ENCODE data around the gene SLC5A5.

SLC5A5 gene

DNA sequence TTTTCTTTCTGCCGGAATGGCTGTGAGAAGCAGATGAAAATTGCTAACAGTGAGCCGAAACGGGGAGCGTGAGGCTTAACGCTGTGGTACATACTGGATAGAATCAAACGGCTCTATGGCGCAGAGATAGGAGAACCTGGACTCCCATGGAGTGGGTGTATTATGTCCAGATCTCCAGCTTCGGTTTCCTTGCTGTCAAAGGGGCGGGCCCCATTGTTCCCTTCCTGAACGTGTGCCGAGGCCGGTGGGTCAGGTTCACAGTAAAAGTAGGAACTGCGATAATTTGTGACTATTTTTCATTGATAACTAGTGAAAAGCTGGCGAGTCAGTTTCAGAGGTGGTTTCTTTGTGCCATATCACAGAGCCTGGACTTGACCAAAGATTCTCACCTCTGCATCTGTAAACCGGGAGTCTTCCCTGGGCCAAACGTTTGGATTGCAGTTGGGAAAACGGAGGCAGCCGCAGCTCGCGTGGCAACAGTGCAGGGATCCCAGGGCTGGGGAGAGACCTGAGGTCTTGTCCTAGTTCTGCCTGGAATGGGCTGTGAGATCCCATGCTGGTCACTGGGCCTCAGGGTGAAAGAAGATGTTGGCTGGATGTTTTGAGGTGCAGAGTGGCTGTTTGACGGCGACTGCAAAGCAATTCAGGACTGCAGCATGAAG lies 11.3 kb upstream of the SLC5A5 start:
- peaks cover 3% of the 10 kb centered on the region for H3K27me3 Mint-ChIP-seq
- H3K27ac Mint-ChIP-seq, result peak overlapping the region; percentile 96
- peaks cover 29% of the 10 kb centered on the region for H3K4me1 Mint-ChIP-seq (ENCODE audit: low read depth)
- H3K36me3 Mint-ChIP-seq (ENCODE audit: low read depth), result peaks cover 60% of the 10 kb centered on the region
- intact Hi-C loops (cut with micrococcal nuclease), result no loop called here
- H3K9me3 Mint-ChIP-seq, result no peaks in the 10 kb centered on the region
- peak overlapping the region; percentile 97 for H3K4me3 Mint-ChIP-seq

GRCh38 chr19:17860993-17861360 lies 10.8 kb upstream of the SLC5A5 start:
- Mint-ChIP-seq H3K4me1 (ENCODE audit: low read depth) (peaks cover 24% of the 10 kb centered on the region), H3K9me3 (no peaks in the 10 kb centered on the region), H3K4me3 (peak overlapping the region; percentile 97), H3K36me3 (ENCODE audit: low read depth) (peaks cover 62% of the 10 kb centered on the region), H3K27ac (peak overlapping the region; percentile 96), H3K27me3 (peaks cover 3% of the 10 kb centered on the region)
- intact Hi-C loops (cut with micrococcal nuclease), result no loop called here

- peaks cover 62% of the 10 kb centered on the region for H3K36me3 Mint-ChIP-seq (ENCODE audit: low read depth)
- peak overlapping the region; percentile 97 for H3K4me3 Mint-ChIP-seq
- peak overlapping the region; percentile 96 for H3K27ac Mint-ChIP-seq
- intact Hi-C loops (cut with micrococcal nuclease), result no loop called here
- peaks cover 3% of the 10 kb centered on the region for H3K27me3 Mint-ChIP-seq
- no peaks in the 10 kb centered on the region for H3K9me3 Mint-ChIP-seq
- peaks cover 24% of the 10 kb centered on the region for H3K4me1 Mint-ChIP-seq (ENCODE audit: low read depth)
These were observed 10.0 kb upstream of the SLC5A5 start for GRCh38 chr19:17861542-17862402.

DNA sequence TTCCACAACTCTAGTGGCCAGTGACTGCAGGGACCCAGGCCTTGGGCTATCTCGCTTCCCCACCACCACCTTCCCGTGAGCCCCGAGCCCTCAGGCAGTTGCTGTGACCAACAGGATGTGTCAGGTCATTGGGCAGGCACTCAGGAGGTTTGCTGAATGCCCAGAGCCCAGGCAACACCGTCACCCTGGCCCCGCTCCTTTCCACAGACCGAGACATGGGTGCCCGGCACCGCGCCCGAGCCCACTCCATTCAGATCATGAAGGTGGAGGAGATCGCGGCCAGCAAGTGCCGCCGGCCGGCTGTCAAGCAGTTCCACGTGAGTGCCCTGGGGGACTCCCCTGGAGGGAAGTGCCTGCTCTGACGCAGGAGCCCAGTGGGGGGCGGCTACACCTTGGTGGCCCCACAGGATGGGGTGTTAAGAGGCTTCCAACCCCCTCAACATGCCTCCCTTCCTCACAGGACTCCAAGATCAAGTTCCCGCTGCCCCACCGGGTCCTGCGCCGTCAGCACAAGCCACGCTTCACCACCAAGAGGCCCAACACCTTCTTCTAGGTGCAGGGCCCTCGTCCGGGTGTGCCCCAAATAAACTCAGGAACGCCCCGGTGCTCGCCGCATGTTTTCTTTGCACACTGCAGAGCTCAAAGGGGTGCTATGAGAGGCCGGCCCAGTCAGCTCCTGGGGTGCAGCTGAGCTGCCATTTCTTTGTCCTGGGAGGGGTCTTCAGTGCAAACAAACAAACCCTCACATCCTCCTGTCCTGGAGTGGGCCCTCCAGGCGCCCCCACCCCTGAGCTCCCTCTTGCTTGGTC lies 8.8 kb upstream of the SLC5A5 start:
- Mint-ChIP-seq H3K4me1 (ENCODE audit: low read depth) (peaks cover 24% of the 10 kb centered on the region), H3K27me3 (peaks cover under 1% of the 10 kb centered on the region), H3K27ac (no peak overlapping the region), H3K9me3 (no peaks in the 10 kb centered on the region), H3K4me3 (no peak overlapping the region), H3K36me3 (ENCODE audit: low read depth) (peaks cover 62% of the 10 kb centered on the region)
- intact Hi-C loops (cut with micrococcal nuclease), result no loop called here

- Mint-ChIP-seq H3K9me3 (no peaks in the 10 kb centered on the region), H3K4me3 (no peak overlapping the region), H3K4me1 (ENCODE audit: low read depth) (peaks cover 24% of the 10 kb centered on the region), H3K36me3 (ENCODE audit: low read depth) (peaks cover 62% of the 10 kb centered on the region), H3K27ac (no peak overlapping the region), H3K27me3 (peaks cover 3% of the 10 kb centered on the region)
- intact Hi-C loops (cut with micrococcal nuclease), result no loop called here
These were observed 8.1 kb upstream of the SLC5A5 start for GRCh38 chr19:17863520-17864182.

DNA sequence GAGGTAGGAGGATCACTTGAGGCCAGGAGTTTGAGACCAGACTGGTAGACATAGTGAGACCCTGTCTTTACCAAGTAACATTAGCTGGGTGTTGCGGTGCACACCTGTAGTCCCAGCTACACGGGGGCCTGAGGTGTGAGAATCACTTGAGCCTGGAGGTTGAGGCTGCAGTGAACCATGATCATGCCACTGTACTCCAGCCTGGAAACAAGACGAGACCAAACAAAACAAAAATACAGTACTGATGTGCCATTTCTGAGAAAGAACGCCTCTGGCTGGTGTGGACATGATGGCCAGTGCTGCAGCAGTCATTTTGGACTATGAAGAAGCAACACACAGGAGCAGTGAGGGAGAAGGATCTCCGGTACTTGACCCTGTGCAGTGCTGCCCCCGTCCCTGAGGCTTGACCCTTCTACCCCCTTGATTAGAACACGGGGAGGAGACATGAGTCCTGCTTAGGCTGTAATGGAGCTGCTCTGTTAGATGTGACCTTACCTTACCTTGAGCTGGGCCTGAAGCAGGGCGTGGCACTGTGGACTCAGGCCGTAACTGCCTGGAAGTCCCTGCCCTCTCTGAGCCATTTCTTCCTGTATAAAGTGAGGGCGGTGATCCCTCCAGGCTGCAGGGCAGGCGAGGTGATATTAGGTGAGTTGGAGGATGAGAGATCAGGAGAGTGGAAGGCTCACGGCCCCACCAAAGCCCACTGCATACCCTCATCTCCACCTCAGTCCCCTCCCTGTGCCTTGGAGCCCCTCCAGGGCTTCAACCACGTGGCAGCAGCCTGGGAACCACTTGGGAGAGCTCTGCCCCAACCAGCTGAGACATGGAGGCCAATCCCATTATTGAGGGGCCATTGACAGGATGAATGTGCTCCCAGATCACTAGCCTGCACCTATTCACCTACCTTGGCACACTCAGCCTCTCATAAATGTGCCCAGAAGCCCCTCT lies 6.1 kb upstream of the SLC5A5 start:
- Mint-ChIP-seq H3K9me3 (no peaks in the 10 kb centered on the region), H3K4me3 (no peak overlapping the region), H3K27me3 (peaks cover 14% of the 10 kb centered on the region), H3K4me1 (ENCODE audit: low read depth) (peaks cover 12% of the 10 kb centered on the region), H3K27ac (no peak overlapping the region), H3K36me3 (ENCODE audit: low read depth) (peaks cover 49% of the 10 kb centered on the region)
- intact Hi-C loops (cut with micrococcal nuclease), result no loop called here

GRCh38 chr19:17866312-17866963 lies 5.3 kb upstream of the SLC5A5 start:
- Mint-ChIP-seq H3K27me3 (peaks cover 22% of the 10 kb centered on the region), H3K36me3 (ENCODE audit: low read depth) (peaks cover 41% of the 10 kb centered on the region), H3K9me3 (no peaks in the 10 kb centered on the region), H3K4me3 (no peak overlapping the region), H3K27ac (no peak overlapping the region), H3K4me1 (ENCODE audit: low read depth) (peaks cover 4% of the 10 kb centered on the region)
- intact Hi-C loops (cut with micrococcal nuclease), result no loop called here

DNA sequence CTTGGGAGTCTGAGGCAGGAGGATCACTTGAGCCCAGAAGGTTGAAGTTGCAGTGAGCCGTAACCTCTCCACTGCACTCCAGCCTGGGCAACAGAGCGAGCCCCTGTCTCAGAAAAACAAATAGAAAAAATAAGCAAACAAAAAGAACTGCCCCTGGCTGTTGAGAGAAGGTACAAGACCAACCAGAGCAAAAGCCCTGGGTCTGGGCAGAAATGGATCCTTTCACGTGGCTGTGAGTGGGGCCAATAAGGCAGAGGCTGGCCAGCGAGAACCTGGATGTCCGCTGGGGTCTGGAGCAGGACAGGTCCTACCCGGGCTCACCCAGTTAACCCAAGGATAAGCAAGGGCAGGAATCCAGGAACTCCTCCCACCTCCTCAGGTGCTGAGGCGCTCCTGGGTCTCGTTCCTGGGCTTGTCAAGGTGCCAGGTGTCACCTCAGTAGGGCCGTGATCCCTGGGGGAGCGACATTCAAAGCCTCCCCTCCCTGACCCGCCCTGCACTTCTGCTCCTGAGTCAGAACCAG lies 4.7 kb upstream of the SLC5A5 start:
- no peak overlapping the region for H3K27ac Mint-ChIP-seq
- H3K4me3 Mint-ChIP-seq, result no peak overlapping the region
- intact Hi-C loops (cut with micrococcal nuclease), result no loop called here
- peaks cover 5% of the 10 kb centered on the region for H3K4me1 Mint-ChIP-seq (ENCODE audit: low read depth)
- peaks cover 36% of the 10 kb centered on the region for H3K36me3 Mint-ChIP-seq (ENCODE audit: low read depth)
- peaks cover 28% of the 10 kb centered on the region for H3K27me3 Mint-ChIP-seq
- no peaks in the 10 kb centered on the region for H3K9me3 Mint-ChIP-seq

GRCh38 chr19:17868669-17869068 lies 3.1 kb upstream of the SLC5A5 start:
- H3K4me1 Mint-ChIP-seq (ENCODE audit: low read depth), result peaks cover 19% of the 10 kb centered on the region
- peaks cover 19% of the 10 kb centered on the region for H3K36me3 Mint-ChIP-seq (ENCODE audit: low read depth)
- intact Hi-C loops (cut with micrococcal nuclease), result no loop called here
- H3K4me3 Mint-ChIP-seq, result no peak overlapping the region
- H3K9me3 Mint-ChIP-seq, result no peaks in the 10 kb centered on the region
- peaks cover 44% of the 10 kb centered on the region for H3K27me3 Mint-ChIP-seq
- H3K27ac Mint-ChIP-seq, result no peak overlapping the region

GRCh38 chr19:17869114-17869608 lies 2.6 kb upstream of the SLC5A5 start:
- Mint-ChIP-seq H3K36me3 (ENCODE audit: low read depth) (peaks cover 14% of the 10 kb centered on the region), H3K9me3 (no peaks in the 10 kb centered on the region), H3K27me3 (peaks cover 49% of the 10 kb centered on the region), H3K4me3 (no peak overlapping the region), H3K4me1 (ENCODE audit: low read depth) (peaks cover 23% of the 10 kb centered on the region), H3K27ac (no peak overlapping the region)
- intact Hi-C loops (cut with micrococcal nuclease), result no loop called here

- intact Hi-C loops (cut with micrococcal nuclease), result loop anchor here (10.0 kb wide), 1 partner anchor 104 kb away; no protein-coding TSS in a partner anchor
- H3K4me3 Mint-ChIP-seq, result no peak overlapping the region
These were observed 490 bp upstream of the SLC5A5 start for GRCh38 chr19:17871032-17871877.

More at GRCh38 chr19:17871032-17871877, 490 bp upstream of the SLC5A5 start:
- H3K27ac Mint-ChIP-seq, result no peak overlapping the region
- H3K9me3 Mint-ChIP-seq, result no peaks in the 10 kb centered on the region
- H3K36me3 Mint-ChIP-seq (ENCODE audit: low read depth), result no peaks in the 10 kb centered on the region
- H3K27me3 Mint-ChIP-seq, result peaks cover 61% of the 10 kb centered on the region
- H3K4me1 Mint-ChIP-seq (ENCODE audit: low read depth), result peaks cover 23% of the 10 kb centered on the region

Measured in dendritic cell treated with granulocyte-macrophage colony-stimulating factor and Interleukin-4, amounts not matched to agents 40 ng/mL and 50 ng/mL, for 4 days (primary cell).